ENCODE results near the gene ERICH3. TPM values are rescaled to one million over a fixed set of nuclear protein-coding genes. Genes with fewer than 3 reads are reported as not detected.

The ERICH3 gene
- total and polyA plus RNA-seq, 4 donors = 0.04 to 0.08 (median 0.05) TPM

GRCh38 chr1:74592580-74593355, 80.8 kb downstream of the ERICH3 start:
- H3K9ac ChIP-seq (ENCODE audit: low read depth in 1 of 2, low read length in 2 of 2) = no peak overlapping the region
- H3K27me3 ChIP-seq (ENCODE audit: control insufficient read depth in 4 of 4, insufficient read depth in 4 of 4, low read length in 3 of 4) = no peaks in the 10 kb centered on the region
- no peak for DNase-seq (ENCODE audit: low spot score)
- H3K4me1 ChIP-seq (ENCODE audit: control insufficient read depth in 4 of 4, insufficient read depth in 4 of 4, low read length in 3 of 4) = peaks cover 3 to 16% (median 14%) of the 10 kb centered on the region in 4 donors
- 41% methylated on average over 5 of the region's 5 CpGs for WGBS
- no peak for TF ChIP-seq ATF3 (IDR thresholded peaks at IDR 0.05)
- TF ChIP-seq YY1 (IDR thresholded peaks at IDR 0.05) = peak; percentile 52
- TF ChIP-seq FOXA1 (IDR thresholded peaks at IDR 0.05) = no peak
- peak; percentile 44 for TF ChIP-seq REST (IDR thresholded peaks at IDR 0.05)
- TF ChIP-seq RAD21 (IDR thresholded peaks at IDR 0.05) = no peak
- TF ChIP-seq SP1 (IDR thresholded peaks at IDR 0.05) = no peak
- TF ChIP-seq HNF4G (IDR thresholded peaks at IDR 0.05) = no peak
- no peak for TF ChIP-seq CTCF (IDR thresholded peaks at IDR 0.05; ENCODE audit: low read depth, low read length, missing input control)
- TF ChIP-seq ZBTB33 (IDR thresholded peaks at IDR 0.05) = no peak
- no peak for TF ChIP-seq MAX (IDR thresholded peaks at IDR 0.05)
- TF ChIP-seq FOXA2 (IDR thresholded peaks at IDR 0.05) = no peak
- no peak for TF ChIP-seq TAF1 (conservative IDR thresholded peaks at IDR 0.05)
- TF ChIP-seq EGR1 (IDR thresholded peaks at IDR 0.05; ENCODE audit: low read depth in 2 of 2) = no peak
- peak in 1 of 2 donors; percentile 51 for TF ChIP-seq HNF4A (conservative IDR thresholded peaks at IDR 0.05)
- no peak for TF ChIP-seq NR2F2 (IDR thresholded peaks at IDR 0.05)
- no peak for TF ChIP-seq JUND (IDR thresholded peaks at IDR 0.05)
- TF ChIP-seq RXRA (IDR thresholded peaks at IDR 0.05) = peak in 1 of 2 donors; percentile 53
- TF ChIP-seq GABPA (IDR thresholded peaks at IDR 0.05 in 1 of 2, conservative IDR thresholded peaks at IDR 0.05 in 1 of 2) = no peak
- no peaks in the 10 kb centered on the region for H3K36me3 ChIP-seq (ENCODE audit: control insufficient read depth in 4 of 4, insufficient read depth in 3 of 4, low read depth in 1 of 4, low read length in 3 of 4)
- no peaks in the 10 kb centered on the region for H3K9me3 ChIP-seq (ENCODE audit: control insufficient read depth in 4 of 4, low read length in 3 of 4)
- H3K27ac ChIP-seq (ENCODE audit: low read depth in 1 of 2, low read length in 2 of 2) = no peak overlapping the region
- no peak overlapping the region for H3K4me3 ChIP-seq (ENCODE audit: low read depth in 1 of 3, low read length in 3 of 3)

All from liver (tissue), 9 donors.